AG09309 (cell line): ENCODE measurements around the gene C17orf75.
"Not testable (repeated sequence)": the region's sequence is repeated elsewhere in the genome, so short reads cannot be mapped to it uniquely, and the experiment has no call there.

Experiments used
- DNase-seq: peaks from one replicate; pipeline ENCODE4 v3.0.0-alpha.2; 2010; ENCODE audit warnings: low read depth
- H3K4me3 ChIP-seq: 2 replicates; pipeline ENCODE4 v1.5.1; 2011; ENCODE audit warnings: mild to moderate bottlenecking, low read depth, low read length, moderate library complexity; ENCODE audit not compliant: control insufficient read depth
- TF ChIP-seq, protein P1 (sequence below): IDR thresholded peaks from 2 replicates; pipeline ENCODE4 v1.5.1; 2011; ENCODE audit warnings: mild to moderate bottlenecking, low read depth, low read length, inconsistent platforms; ENCODE audit not compliant: insufficient read depth, control insufficient read depth; ENCODE audit errors: missing control alignments

C17orf75 gene

DNA sequence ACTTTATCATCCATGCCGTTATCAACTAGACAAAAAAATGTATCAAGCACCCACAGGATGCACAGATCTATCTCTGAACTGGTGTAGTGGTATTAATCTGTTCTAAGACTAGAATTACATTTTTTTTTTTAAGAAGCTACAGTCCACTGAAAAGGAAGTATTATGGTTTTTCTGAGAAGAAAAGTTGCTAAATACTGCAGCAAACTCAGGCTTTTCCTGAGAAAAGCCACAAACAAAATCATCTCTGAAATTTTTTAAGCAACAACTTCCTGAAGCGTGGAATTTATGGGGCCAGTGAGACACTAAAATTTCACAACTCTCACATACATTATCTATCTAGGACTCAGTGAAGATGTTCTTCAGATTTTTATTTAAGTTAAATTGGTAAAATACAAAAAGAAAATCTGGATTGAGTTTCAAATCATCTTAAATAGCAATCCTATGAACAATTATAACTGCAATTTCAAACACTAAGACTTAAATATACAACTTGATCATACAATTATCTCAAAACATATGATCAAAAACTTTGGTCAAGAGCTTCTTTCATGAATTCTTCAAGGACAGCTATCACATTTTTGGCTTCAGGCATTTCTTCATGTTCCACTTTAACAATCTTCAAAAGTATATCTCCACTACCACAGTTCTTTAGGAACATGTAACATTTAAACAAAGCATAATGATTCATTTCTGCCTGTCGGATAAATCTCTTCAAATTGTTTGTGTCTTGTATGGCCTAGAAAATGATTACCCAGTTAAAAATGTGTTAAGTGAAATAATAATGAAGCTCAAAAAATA is 10.5 kb downstream of the C17orf75 start:
- TF ChIP-seq, protein P1, sequence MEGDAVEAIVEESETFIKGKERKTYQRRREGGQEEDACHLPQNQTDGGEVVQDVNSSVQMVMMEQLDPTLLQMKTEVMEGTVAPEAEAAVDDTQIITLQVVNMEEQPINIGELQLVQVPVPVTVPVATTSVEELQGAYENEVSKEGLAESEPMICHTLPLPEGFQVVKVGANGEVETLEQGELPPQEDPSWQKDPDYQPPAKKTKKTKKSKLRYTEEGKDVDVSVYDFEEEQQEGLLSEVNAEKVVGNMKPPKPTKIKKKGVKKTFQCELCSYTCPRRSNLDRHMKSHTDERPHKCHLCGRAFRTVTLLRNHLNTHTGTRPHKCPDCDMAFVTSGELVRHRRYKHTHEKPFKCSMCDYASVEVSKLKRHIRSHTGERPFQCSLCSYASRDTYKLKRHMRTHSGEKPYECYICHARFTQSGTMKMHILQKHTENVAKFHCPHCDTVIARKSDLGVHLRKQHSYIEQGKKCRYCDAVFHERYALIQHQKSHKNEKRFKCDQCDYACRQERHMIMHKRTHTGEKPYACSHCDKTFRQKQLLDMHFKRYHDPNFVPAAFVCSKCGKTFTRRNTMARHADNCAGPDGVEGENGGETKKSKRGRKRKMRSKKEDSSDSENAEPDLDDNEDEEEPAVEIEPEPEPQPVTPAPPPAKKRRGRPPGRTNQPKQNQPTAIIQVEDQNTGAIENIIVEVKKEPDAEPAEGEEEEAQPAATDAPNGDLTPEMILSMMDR: no peak
- DNase-seq: no peak
- no peak overlapping the region for H3K4me3 ChIP-seq

DNA sequence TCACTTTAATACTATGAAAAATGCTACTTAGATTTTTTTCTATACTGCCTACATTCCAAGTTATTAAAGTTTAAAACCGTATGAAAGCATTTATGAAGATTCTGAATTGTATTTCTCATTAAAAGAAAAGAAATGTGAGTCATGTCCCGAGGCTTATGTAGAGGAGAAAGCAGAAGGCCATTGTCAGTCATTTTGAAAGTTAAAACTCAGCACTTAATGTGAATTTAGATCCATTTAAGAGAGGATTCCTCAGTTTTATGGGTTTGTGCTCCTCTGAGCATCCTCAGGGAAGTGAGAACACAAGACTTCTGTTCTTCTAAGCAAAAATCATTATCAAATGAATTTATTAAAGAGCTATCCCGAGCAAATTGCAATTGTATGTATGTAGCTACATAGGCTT is 11.8 kb downstream of the C17orf75 start:
- DNase-seq: no peak
- TF ChIP-seq, protein P1: no peak
- no peak overlapping the region for H3K4me3 ChIP-seq

DNA sequence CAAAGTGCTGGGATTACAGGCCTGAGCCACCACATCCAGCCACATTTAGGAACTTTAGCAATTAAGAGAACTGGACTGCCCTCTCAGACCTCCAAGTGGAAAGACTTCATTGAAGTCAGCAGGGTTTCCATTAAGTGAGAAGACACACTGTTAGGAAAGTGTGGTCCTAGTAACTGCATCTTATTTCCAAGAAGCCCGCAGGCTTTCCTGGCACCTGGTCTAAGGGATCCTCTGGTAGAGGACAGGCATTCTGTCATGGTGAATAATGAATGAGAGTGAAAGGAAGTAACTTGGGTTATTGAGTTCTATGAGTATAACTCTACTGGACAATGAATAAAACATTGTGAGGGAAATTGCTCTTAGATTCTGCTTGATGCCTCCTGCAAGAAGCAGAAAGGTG is 14.1 kb downstream of the C17orf75 start:
- no peak for DNase-seq
- TF ChIP-seq, protein P1: no peak
- H3K4me3 ChIP-seq: no peak overlapping the region

DNA sequence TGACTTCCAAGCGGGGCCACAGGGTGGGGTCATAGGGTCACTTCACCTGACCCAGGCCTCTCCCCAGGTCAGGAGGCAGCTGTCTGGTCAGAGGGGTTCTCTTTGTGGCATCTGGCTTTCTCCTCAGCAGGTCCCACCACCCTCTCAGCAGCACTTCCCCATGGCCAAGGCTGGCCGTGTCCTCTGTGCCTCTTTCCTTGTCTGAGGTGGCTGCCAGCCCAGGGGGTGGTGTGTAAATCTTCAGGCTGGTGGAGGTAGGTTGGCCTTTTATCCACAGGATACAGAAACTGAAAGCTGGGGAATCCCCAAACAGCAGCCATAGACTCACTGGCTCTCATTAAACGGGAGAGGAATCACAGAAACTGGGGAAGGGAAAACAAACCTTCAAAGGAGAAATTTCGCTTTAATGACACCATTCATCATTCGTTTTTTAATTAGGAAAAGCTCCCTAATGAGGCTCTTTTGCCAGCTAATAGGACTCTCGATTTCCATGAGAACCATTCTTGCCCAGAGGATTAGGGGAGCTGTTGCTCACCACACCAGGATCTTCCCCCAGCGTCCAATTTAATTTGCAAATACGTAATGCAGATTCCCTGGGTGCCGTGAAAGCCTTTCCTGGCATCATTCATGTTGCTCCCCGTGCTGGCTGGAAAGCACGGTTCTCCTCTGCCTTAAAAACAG is 18.0 kb downstream of the C17orf75 start:
- TF ChIP-seq, protein P1: no peak
- DNase-seq: no peak
- H3K4me3 ChIP-seq: peak overlapping the region; percentile 2; the same call in 1 of the 2 replicates

DNA sequence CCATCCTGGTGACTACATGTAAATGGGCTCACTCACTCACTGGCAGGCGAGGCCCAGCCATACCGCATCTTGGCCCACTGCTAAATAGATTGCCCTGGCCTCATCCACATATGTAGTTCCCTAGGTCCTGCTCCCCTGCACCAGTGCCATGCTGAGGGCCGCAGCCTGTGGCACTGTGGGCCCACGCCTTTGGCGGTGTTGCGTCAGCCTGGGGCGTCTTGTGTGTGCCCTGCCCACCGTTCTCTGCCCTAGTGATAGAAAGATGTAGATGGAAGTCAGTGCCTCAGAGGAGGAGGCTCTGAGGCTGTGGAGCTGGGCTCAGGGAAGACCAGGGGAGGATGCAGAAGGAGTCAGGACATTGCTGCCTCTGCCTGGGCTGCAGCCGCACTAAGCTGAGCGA is 18.9 kb downstream of the C17orf75 start:
- DNase-seq: no peak
- TF ChIP-seq, protein P1: no peak
- H3K4me3 ChIP-seq: no peak overlapping the region

DNA sequence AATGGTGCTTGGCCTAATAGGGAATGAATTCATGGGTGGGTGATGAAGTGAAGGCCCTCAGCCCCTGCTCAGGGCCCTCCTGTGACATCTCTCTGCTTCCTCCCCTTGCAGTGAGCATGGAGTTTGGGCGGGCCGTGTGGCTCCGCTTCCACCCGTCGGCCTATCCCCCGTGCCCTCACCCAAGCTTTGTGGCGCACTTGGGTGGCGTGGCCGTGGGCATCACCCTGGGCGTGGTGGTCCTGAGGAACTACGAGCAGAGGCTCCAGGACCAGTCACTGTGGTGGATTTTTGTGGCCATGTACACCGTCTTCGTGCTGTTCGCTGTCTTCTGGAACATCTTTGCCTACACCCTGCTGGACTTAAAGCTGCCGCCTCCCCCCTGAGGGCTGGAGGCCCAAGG is 21.1 kb downstream of the C17orf75 start:
- no peak for DNase-seq
- no peak overlapping the region for H3K4me3 ChIP-seq
- TF ChIP-seq, protein P1: no peak

DNA sequence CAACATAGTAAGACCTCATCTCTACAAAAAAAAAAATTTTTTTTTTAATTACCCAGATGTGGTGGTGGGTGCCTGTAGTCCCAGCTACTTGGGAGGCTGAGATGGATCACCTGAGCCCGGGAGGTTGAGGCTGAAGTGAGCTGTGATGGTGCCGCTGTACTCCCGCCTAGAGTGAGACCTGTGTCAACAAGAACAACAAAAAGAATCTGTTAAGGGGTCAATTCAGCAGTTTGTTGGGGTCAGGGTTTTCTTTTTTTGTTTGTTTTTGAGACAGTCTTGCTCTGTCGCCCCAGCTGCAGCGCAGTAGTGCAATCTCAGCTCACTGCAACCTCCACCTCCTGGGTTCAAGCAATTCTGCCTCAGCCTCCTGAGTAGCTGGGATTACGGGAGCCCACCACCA is 21.9 kb downstream of the C17orf75 start:
- not testable (repeated sequence) for H3K4me3 ChIP-seq, DNase-seq
